Superior temporal gyrus (tissue), 1 donor: ENCODE measurements around the gene IRF1.

Experiments
- DNase-seq: peaks from one replicate; pipeline ENCODE4 v3.0.0-alpha.2; 2016; ENCODE audit errors: extremely low spot score

IRF1 gene

GRCh38 chr5:132500931-132501628, 10.5 kb upstream of the IRF1 start:
- DNase-seq = peak; percentile 83

- no peak for DNase-seq
These were observed 9.8 kb upstream of the IRF1 start for GRCh38 chr5:132500244-132500930.

GRCh38 chr5:132499440-132500243, 9.1 kb upstream of the IRF1 start:
- no peak for DNase-seq

GRCh38 chr5:132498686-132499271, 8.2 kb upstream of the IRF1 start:
- no peak for DNase-seq

GRCh38 chr5:132498152-132498551, 7.6 kb upstream of the IRF1 start:
- DNase-seq = no peak

GRCh38 chr5:132497488-132497997, 7.0 kb upstream of the IRF1 start:
- no peak for DNase-seq

GRCh38 chr5:132496631-132497487, 6.3 kb upstream of the IRF1 start:
- peak; percentile 38 for DNase-seq

- no peak for DNase-seq
These were observed 5.6 kb upstream of the IRF1 start for GRCh38 chr5:132496191-132496630.

GRCh38 chr5:132495667-132496190, 5.2 kb upstream of the IRF1 start:
- DNase-seq = no peak

GRCh38 chr5:132493821-132494220, 3.2 kb upstream of the IRF1 start:
- DNase-seq = no peak

GRCh38 chr5:132493241-132493640, 2.7 kb upstream of the IRF1 start:
- DNase-seq = no peak

GRCh38 chr5:132492386-132493125, 2.0 kb upstream of the IRF1 start:
- no peak for DNase-seq

- DNase-seq = no peak
These were observed 1.1 kb upstream of the IRF1 start for GRCh38 chr5:132491368-132492364.

- no peak for DNase-seq
These were observed 596 bp downstream of the IRF1 start for GRCh38 chr5:132489871-132490483.

- no peak for DNase-seq
These were observed 1.4 kb downstream of the IRF1 start for GRCh38 chr5:132489051-132489770.

GRCh38 chr5:132488590-132488989, 2.0 kb downstream of the IRF1 start:
- no peak for DNase-seq

GRCh38 chr5:132487841-132488555, 2.6 kb downstream of the IRF1 start:
- DNase-seq = no peak
